Measurements from ENCODE around the gene NPC1. TPM values are rescaled to one million over a fixed set of nuclear protein-coding genes. Genes with fewer than 3 reads are reported as not detected.

NPC1 gene
- total RNA-seq, 4 donors from 2014 or later = 16.9 to 73.7 (median 43.6) TPM

DNA sequence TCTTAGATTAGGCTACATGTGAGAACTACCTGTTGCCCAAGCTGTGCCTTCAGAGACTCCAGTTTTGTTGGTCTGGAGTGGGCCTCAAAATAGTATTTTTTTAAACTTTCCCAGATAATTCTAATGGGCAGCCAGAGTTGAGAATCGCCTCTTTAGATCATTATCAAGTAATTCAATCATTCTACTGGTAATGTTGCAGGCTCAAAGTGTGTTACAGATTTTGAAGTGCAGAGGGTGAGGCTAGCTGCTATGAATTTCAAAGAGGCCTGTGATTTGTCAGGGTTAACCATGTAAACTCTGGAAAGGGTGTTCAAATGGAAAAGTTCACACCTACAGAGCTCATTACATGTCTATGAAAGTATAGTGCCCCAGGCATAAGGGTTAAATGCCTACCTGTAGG is 46.3 kb upstream of the NPC1 start:
- H3K27me3 ChIP-seq = no peaks in the 10 kb centered on the region
- H3K9me3 ChIP-seq = no peaks in the 10 kb centered on the region
- peaks cover 0 to 14% (median 0%) of the 10 kb centered on the region in 3 donors for H3K4me1 ChIP-seq
- H3K27ac ChIP-seq = no peak overlapping the region
- DNase-seq = no peak
- intact Hi-C loops (cut with DNase I) = no loop called here
- peaks cover 0 to 5% (median 0%) of the 10 kb centered on the region in 3 donors for H3K36me3 ChIP-seq
- 93 to 94% methylated on average over 1 of the region's 1 CpG for WGBS, 2 donors
- H3K4me3 ChIP-seq = no peak overlapping the region
- TF ChIP-seq, protein P1, sequence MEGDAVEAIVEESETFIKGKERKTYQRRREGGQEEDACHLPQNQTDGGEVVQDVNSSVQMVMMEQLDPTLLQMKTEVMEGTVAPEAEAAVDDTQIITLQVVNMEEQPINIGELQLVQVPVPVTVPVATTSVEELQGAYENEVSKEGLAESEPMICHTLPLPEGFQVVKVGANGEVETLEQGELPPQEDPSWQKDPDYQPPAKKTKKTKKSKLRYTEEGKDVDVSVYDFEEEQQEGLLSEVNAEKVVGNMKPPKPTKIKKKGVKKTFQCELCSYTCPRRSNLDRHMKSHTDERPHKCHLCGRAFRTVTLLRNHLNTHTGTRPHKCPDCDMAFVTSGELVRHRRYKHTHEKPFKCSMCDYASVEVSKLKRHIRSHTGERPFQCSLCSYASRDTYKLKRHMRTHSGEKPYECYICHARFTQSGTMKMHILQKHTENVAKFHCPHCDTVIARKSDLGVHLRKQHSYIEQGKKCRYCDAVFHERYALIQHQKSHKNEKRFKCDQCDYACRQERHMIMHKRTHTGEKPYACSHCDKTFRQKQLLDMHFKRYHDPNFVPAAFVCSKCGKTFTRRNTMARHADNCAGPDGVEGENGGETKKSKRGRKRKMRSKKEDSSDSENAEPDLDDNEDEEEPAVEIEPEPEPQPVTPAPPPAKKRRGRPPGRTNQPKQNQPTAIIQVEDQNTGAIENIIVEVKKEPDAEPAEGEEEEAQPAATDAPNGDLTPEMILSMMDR (IDR thresholded peaks at IDR 0.05) = no peak
- no peak for TF ChIP-seq POLR2A (IDR thresholded peaks at IDR 0.05)

DNA sequence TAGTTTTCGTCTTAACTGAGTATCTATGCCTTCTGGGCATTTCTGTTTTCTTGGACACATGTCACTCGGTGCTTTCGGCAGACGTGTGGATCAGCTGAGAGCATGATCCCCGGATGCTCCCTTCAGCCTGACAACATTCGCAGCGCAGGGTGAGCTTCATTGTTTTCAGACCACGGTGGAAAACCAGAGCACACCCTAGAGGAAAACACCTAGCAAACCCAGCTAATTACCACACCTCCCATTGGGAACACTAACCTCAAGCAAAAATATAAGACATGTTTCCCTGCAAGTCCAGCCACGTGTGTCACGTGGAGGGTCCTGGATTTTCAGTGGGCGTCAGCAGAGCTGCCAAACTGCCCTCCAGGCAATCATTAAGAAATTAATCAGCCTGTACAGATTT is 45.4 kb upstream of the NPC1 start:
- no peak for DNase-seq
- peaks cover 0 to 21% (median 0%) of the 10 kb centered on the region in 3 donors for H3K4me1 ChIP-seq
- WGBS, 2 donors = 37 to 49% methylated on average over 11 of the region's 11 CpGs
- H3K9me3 ChIP-seq = no peaks in the 10 kb centered on the region
- peaks cover 0 to 5% (median 0%) of the 10 kb centered on the region in 3 donors for H3K36me3 ChIP-seq
- intact Hi-C loops (cut with DNase I) = no loop called here
- no peak for TF ChIP-seq POLR2A (IDR thresholded peaks at IDR 0.05)
- TF ChIP-seq, protein P1 (IDR thresholded peaks at IDR 0.05) = no peak
- no peak overlapping the region for H3K4me3 ChIP-seq
- H3K27me3 ChIP-seq = no peaks in the 10 kb centered on the region
- no peak overlapping the region for H3K27ac ChIP-seq

DNA sequence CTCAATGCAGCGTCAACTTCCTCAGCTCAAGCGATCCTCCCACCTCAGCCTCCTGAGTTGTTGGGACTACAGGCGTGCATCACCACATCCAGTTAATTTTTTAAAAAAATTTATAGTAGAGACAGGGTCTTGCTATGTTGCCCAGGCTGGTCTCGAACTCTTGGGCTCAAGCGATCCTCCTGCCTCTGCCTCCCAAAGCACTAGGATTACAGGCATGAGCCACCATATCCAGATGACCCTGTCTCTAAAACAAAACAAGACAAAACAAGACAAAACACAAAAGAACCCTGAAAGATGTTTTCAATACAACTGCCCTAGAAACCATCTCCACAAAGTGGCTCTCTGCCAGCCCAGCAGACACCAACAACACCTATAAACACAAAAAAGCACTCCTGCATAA is 45.0 kb upstream of the NPC1 start:
- intact Hi-C loops (cut with DNase I) = no loop called here
- DNase-seq = no peak
- Histone ChIP-seq H3K4me3 (no peak overlapping the region), H3K27me3 (no peaks in the 10 kb centered on the region), H3K9me3 (no peaks in the 10 kb centered on the region), H3K36me3 (peaks cover 0 to 5% (median 0%) of the 10 kb centered on the region in 3 donors), H3K4me1 (peaks cover 0 to 21% (median 0%) of the 10 kb centered on the region in 3 donors), H3K27ac (no peak overlapping the region)
- TF ChIP-seq POLR2A (IDR thresholded peaks at IDR 0.05) = no peak
- TF ChIP-seq, protein P1 (IDR thresholded peaks at IDR 0.05) = no peak
- 82 to 94% methylated on average over 5 of the region's 5 CpGs for WGBS, 2 donors

DNA sequence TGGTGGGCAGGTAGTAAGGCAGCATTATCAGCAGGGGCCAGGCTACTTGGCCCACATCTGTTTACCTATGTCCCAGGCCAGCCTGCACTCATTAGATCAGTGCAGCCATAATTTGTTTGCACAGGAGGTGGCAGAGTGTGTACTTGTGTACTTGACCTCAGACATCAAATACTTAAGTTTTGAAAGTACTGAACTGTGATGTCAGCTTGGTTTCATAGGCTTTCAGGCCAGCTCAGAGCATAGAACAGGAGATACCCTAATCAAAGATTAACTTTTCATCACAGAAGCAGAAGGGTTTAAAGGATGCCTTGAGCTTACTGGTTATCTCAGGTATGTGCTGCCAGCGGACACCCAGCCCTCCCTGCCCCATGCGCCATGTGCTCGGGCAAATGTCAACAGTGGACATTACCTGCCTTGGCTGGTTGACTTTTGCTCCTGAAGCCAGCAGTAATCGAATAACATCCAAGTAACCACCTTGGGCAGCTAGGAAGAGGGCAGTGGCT is 43.2 kb upstream of the NPC1 start:
- TF ChIP-seq, protein P1 (IDR thresholded peaks at IDR 0.05) = no peak
- no peak for TF ChIP-seq POLR2A (IDR thresholded peaks at IDR 0.05)
- Histone ChIP-seq H3K27ac (no peak overlapping the region), H3K4me3 (no peak overlapping the region), H3K4me1 (peaks cover 0 to 21% (median 0%) of the 10 kb centered on the region in 3 donors), H3K9me3 (no peaks in the 10 kb centered on the region), H3K27me3 (no peaks in the 10 kb centered on the region), H3K36me3 (peaks cover 0 to 5% (median 0%) of the 10 kb centered on the region in 3 donors)
- 89 to 96% methylated on average over 4 of the region's 4 CpGs for WGBS, 2 donors
- DNase-seq = no peak
- intact Hi-C loops (cut with DNase I) = loop anchor here (10.0 kb wide), 2 partner anchors 175 to 295 kb away; no protein-coding TSS in a partner anchor

DNA sequence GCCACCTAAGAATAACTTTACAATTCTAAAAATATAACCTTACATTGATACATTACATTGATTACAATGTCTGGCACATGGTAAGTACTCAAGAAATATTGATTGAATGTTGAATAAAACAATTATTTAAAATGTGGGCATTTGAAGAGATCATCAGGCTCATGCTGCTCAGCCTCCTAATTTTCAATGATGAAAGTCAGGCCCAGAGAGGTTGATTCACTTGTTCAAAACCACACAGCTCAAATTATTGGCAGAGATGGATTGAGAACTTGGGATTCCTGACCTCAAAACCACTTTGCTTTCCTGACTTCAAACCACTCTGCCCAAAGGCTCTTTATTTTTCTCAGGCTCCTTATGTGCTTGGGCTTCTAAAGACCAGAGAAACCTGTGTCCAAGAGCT is 41.7 kb upstream of the NPC1 start:
- no peaks in the 10 kb centered on the region for H3K27me3 ChIP-seq
- TF ChIP-seq, protein P1 (IDR thresholded peaks at IDR 0.05) = no peak
- no peak for TF ChIP-seq POLR2A (IDR thresholded peaks at IDR 0.05)
- peaks cover 0 to 21% (median 0%) of the 10 kb centered on the region in 3 donors for H3K4me1 ChIP-seq
- intact Hi-C loops (cut with DNase I) = loop anchor here (10.0 kb wide), 2 partner anchors 177 to 297 kb away; no protein-coding TSS in a partner anchor
- peaks cover 0 to 5% (median 0%) of the 10 kb centered on the region in 3 donors for H3K36me3 ChIP-seq
- H3K9me3 ChIP-seq = no peaks in the 10 kb centered on the region
- no peak for DNase-seq
- H3K4me3 ChIP-seq = no peak overlapping the region
- no peak overlapping the region for H3K27ac ChIP-seq

Measured in esophagus squamous epithelium (tissue), 5 donors.